Measurements from ENCODE around the gene IL5.
"Not testable (repeated sequence)": the region's sequence is repeated elsewhere in the genome, so short reads cannot be mapped to it uniquely, and the experiment has no call there.

Gene IL5

DNA sequence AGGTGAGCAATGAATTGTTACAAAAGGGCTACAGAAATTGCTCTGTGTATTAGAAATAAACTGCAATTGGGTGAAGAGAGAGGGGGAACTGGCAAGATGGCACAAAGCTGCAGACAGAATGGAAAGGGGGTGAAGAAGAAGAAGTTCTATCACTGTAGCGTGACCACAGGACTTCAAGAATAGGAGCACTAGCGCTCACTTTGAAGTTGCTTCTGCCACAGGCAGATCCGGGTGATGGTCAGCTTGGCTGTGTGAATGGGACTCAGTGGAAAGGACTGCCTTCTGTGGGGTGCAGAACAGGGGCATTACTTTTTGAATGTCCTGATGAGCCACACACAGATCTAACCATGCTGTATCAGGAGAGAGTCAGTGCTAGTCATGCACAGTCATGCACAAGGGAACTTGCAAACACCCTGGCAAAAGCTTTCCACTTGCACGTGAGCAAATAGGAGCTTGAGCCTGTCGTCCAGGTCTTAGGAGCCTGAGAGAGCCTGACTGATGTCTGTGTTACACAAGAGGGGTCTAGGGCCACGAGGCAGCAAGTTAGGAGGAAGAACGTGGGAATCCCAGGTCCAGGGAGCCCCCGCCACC is 16.3 kb downstream of the IL5 start:
- Histone ChIP-seq H3K9ac (ENCODE audit: low read length) (no peak overlapping the region), H3K9me3 (ENCODE audit: insufficient read depth, low read length) (no peaks in the 10 kb centered on the region), H3K27ac (ENCODE audit: low read depth, low read length) (no peak overlapping the region), H3K4me2 (ENCODE audit: low read depth, low read length, poor library complexity, severe bottlenecking) (peak overlapping the region; percentile 58), H3K79me2 (ENCODE audit: insufficient read depth, low read length) (no peaks in the 10 kb centered on the region), H4K20me1 (ENCODE audit: low read depth, low read length) (no peaks in the 10 kb centered on the region), H3F3A (ENCODE audit: insufficient read depth) (no peaks in the 10 kb centered on the region), H3K36me3 (ENCODE audit: low read length) (no peaks in the 10 kb centered on the region), H3K9me2 (replicated peaks; ENCODE audit: insufficient read depth, low read length) (no peaks in the 10 kb centered on the region), H2AFZ (ENCODE audit: low read depth, low read length, severe bottlenecking) (peak overlapping the region; percentile 67), H3K27me3 (ENCODE audit: low read length) (no peaks in the 10 kb centered on the region), H3K4me3 (ENCODE audit: insufficient read depth, low read length, poor library complexity, severe bottlenecking) (no peak overlapping the region)
- TF ChIP-seq, protein P1, sequence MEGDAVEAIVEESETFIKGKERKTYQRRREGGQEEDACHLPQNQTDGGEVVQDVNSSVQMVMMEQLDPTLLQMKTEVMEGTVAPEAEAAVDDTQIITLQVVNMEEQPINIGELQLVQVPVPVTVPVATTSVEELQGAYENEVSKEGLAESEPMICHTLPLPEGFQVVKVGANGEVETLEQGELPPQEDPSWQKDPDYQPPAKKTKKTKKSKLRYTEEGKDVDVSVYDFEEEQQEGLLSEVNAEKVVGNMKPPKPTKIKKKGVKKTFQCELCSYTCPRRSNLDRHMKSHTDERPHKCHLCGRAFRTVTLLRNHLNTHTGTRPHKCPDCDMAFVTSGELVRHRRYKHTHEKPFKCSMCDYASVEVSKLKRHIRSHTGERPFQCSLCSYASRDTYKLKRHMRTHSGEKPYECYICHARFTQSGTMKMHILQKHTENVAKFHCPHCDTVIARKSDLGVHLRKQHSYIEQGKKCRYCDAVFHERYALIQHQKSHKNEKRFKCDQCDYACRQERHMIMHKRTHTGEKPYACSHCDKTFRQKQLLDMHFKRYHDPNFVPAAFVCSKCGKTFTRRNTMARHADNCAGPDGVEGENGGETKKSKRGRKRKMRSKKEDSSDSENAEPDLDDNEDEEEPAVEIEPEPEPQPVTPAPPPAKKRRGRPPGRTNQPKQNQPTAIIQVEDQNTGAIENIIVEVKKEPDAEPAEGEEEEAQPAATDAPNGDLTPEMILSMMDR (IDR thresholded peaks at IDR 0.05; ENCODE audit: insufficient read depth, low read length, poor library complexity, severe bottlenecking): no peak
- TF ChIP-seq EZH2phosphoT487 (conservative IDR thresholded peaks at IDR 0.05; ENCODE audit: low read length): no peak

DNA sequence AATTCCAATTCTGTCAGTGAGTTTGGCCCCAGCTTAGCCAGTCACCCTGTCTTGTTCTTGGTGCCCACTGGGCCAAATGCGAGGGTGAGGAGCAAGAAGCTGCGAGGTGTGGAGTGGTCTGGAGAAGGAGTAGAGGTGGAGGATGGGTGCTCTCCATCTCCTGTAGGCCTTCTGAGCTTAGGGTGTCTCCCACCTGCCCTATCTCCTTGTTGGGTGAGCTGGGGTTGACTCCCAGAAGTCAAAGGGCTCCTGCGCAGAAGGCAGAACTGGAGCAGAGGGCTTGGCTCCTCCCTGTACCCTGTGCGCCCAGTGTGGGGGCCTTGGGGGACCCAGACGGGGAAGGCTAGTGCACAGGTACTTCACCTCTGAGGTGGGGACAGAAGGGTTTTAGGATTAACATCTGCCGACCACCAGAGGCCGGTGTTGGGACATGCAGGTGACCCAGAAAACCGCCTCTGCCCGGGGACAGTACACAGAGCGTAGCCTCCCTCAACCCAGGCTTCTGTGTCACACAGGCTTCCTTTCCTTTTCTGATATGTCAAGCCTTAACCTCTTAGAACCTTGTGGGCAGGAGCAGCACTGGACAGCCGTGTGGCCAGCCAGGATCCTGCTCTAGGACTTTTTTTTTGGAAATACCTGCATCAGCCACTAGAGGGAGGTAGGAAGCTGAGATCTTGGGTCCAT is 16.9 kb downstream of the IL5 start:
- Histone ChIP-seq H3K27ac (ENCODE audit: low read depth, low read length) (no peak overlapping the region), H2AFZ (ENCODE audit: low read depth, low read length, severe bottlenecking) (peak overlapping the region; percentile 67), H3K9me2 (replicated peaks; ENCODE audit: insufficient read depth, low read length) (no peaks in the 10 kb centered on the region)

DNA sequence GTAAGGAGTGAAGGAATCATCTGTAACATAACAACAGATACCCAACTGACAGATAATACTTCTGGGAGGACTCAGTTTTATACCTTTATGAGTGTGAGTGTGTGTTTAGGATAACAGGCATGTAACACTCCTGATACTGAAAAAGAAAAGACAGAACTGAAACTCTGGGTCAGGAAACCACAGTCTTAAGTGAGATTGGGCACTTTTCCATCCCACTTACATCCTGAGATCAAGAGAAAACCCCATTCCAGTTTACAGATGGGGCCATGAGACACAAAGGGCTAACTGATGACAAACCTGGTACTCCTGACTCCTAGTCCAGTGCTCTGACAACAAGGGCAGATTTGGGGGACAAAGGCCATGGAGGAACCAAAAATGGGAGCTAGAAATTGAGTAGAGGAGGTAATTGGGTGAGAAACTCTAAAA is 18.0 kb downstream of the IL5 start:
- Histone ChIP-seq H3F3A (ENCODE audit: insufficient read depth) (no peaks in the 10 kb centered on the region), H3K9ac (ENCODE audit: low read length) (no peak overlapping the region), H3K4me3 (ENCODE audit: insufficient read depth, low read length, poor library complexity, severe bottlenecking) (no peak overlapping the region), H3K27ac (ENCODE audit: low read depth, low read length) (no peak overlapping the region), H3K79me2 (ENCODE audit: insufficient read depth, low read length) (no peaks in the 10 kb centered on the region), H3K36me3 (ENCODE audit: low read length) (no peaks in the 10 kb centered on the region), H3K27me3 (ENCODE audit: low read length) (no peaks in the 10 kb centered on the region), H4K20me1 (ENCODE audit: low read depth, low read length) (no peaks in the 10 kb centered on the region), H2AFZ (ENCODE audit: low read depth, low read length, severe bottlenecking) (no peak overlapping the region), H3K4me2 (ENCODE audit: low read depth, low read length, poor library complexity, severe bottlenecking) (no peak overlapping the region), H3K9me3 (ENCODE audit: insufficient read depth, low read length) (no peaks in the 10 kb centered on the region), H3K9me2 (replicated peaks; ENCODE audit: insufficient read depth, low read length) (no peaks in the 10 kb centered on the region)
- TF ChIP-seq EZH2phosphoT487 (conservative IDR thresholded peaks at IDR 0.05; ENCODE audit: low read length): no peak
- TF ChIP-seq, protein P1 (IDR thresholded peaks at IDR 0.05; ENCODE audit: insufficient read depth, low read length, poor library complexity, severe bottlenecking): no peak

More for the DNA sequence above, 16.9 kb downstream of the IL5 start:
- H4K20me1 ChIP-seq (ENCODE audit: low read depth, low read length): no peaks in the 10 kb centered on the region
- H3F3A ChIP-seq (ENCODE audit: insufficient read depth): no peaks in the 10 kb centered on the region
- TF ChIP-seq, protein P1 (IDR thresholded peaks at IDR 0.05; ENCODE audit: insufficient read depth, low read length, poor library complexity, severe bottlenecking): peak; percentile 97
- TF ChIP-seq EZH2phosphoT487 (conservative IDR thresholded peaks at IDR 0.05; ENCODE audit: low read length): no peak
- H3K9ac ChIP-seq (ENCODE audit: low read length): no peak overlapping the region
- H3K36me3 ChIP-seq (ENCODE audit: low read length): no peaks in the 10 kb centered on the region
- H3K79me2 ChIP-seq (ENCODE audit: insufficient read depth, low read length): no peaks in the 10 kb centered on the region
- peak overlapping the region; percentile 58 for H3K4me2 ChIP-seq (ENCODE audit: low read depth, low read length, poor library complexity, severe bottlenecking)
- H3K27me3 ChIP-seq (ENCODE audit: low read length): no peaks in the 10 kb centered on the region
- H3K9me3 ChIP-seq (ENCODE audit: insufficient read depth, low read length): no peaks in the 10 kb centered on the region
- H3K4me3 ChIP-seq (ENCODE audit: insufficient read depth, low read length, poor library complexity, severe bottlenecking): no peak overlapping the region

DNA sequence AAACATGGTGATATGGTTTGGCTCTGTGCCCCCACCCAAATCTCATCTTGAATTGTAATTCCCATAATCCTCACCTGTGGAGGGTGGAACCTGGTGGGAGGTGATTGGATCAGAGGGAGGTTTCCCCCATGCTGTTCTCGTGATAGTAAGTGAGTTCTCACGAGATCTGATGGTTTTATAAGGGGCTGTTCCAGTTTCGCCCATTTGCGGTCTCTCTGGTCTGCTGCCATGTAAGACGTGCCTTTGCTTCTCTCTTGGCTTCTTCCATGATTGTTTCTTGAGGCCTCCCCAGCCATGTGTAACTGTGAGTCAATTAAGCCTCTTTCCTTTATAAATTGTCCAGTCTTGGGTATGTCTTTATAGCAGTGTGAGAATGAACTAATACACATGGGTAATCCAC is 18.4 kb downstream of the IL5 start:
- H3K9me3 ChIP-seq (ENCODE audit: insufficient read depth, low read length); H2AFZ ChIP-seq (ENCODE audit: low read depth, low read length, severe bottlenecking); H3K36me3 ChIP-seq (ENCODE audit: low read length); H3K79me2 ChIP-seq (ENCODE audit: insufficient read depth, low read length); H3F3A ChIP-seq (ENCODE audit: insufficient read depth); H3K27ac ChIP-seq (ENCODE audit: low read depth, low read length); H3K9ac ChIP-seq (ENCODE audit: low read length); H3K4me3 ChIP-seq (ENCODE audit: insufficient read depth, low read length, poor library complexity, severe bottlenecking); H3K9me2 ChIP-seq (replicated peaks; ENCODE audit: insufficient read depth, low read length); H3K4me2 ChIP-seq (ENCODE audit: low read depth, low read length, poor library complexity, severe bottlenecking); H3K27me3 ChIP-seq (ENCODE audit: low read length); H4K20me1 ChIP-seq (ENCODE audit: low read depth, low read length): not testable (repeated sequence)

DNA sequence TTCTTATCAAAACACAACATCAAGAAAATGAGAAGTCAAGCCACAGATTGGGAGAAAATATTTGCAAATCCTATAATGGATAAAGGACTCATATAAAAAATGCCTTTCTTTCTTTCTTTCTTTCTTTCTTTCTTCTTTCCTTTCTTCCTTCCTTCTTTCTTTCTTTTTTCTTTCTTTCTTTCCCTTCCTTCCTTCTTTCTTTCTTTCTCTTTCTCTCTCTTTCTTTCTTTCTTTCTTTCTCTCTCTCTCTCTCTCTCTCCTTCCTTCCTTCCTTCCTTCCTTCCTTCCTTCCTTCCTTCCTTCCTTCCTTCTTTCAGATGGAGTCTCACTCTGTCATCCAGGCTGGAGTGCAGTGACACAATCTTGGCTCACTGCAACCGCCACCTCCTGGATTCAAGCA is 21.3 kb downstream of the IL5 start:
- H3K79me2 ChIP-seq (ENCODE audit: insufficient read depth, low read length); H3K36me3 ChIP-seq (ENCODE audit: low read length); H3K27ac ChIP-seq (ENCODE audit: low read depth, low read length); H3K4me3 ChIP-seq (ENCODE audit: insufficient read depth, low read length, poor library complexity, severe bottlenecking); H3K9me2 ChIP-seq (replicated peaks; ENCODE audit: insufficient read depth, low read length); H3K9me3 ChIP-seq (ENCODE audit: insufficient read depth, low read length); H3K9ac ChIP-seq (ENCODE audit: low read length); H3K27me3 ChIP-seq (ENCODE audit: low read length); H3F3A ChIP-seq (ENCODE audit: insufficient read depth); H2AFZ ChIP-seq (ENCODE audit: low read depth, low read length, severe bottlenecking); H3K4me2 ChIP-seq (ENCODE audit: low read depth, low read length, poor library complexity, severe bottlenecking); H4K20me1 ChIP-seq (ENCODE audit: low read depth, low read length): not testable (repeated sequence)

All from SU-DHL-6 (cell line).